Endothelial cell of umbilical vein (primary cell): ENCODE data around the gene ERAL1. TPM values are rescaled to one million over a fixed set of nuclear protein-coding genes. Genes with fewer than 3 reads are reported as not detected.
"Not testable (repeated sequence)": the region's sequence is repeated elsewhere in the genome, so short reads cannot be mapped to it uniquely, and the experiment has no call there.

Source experiments
- BruUV-seq: library from RNA; stranded (reverse); fragments of 400-500 nt; replicated peaks from 2 replicates; lab custom pipeline; 2021; lab: Mats Ljungman, UMichigan
- CTCF ChIA-PET: fragments of 300-600, 350-600 bp; sonication (Branson Sonifier 250); formaldehyde crosslinking; loops from one replicate; lab custom pipeline; 2021; ENCODE audit warnings: antibody characterized with exemption, inconsistent platforms; lab: Charles Lee
- POLR2A ChIA-PET: fragments of 300-600, 350-600 bp; sonication (Branson Sonifier 250); formaldehyde crosslinking; loops from one replicate; lab custom pipeline; 2021; ENCODE audit warnings: antibody characterized with exemption, inconsistent platforms; lab: Charles Lee
- DNase-seq: peaks from one replicate; pipeline ENCODE4 v3.0.0-alpha.2; 2011; ENCODE audit warnings: low read depth, low spot score
- FAIRE-seq: peaks from 2 replicates; lab custom pipeline; 2011; peaks lifted over from hg19 to GRCh38; lab: Jason Lieb, UNC
- H2AFZ ChIP-seq: 2 replicates; pipeline ENCODE4 v1.6.0; 2012; ENCODE audit warnings: low read depth, low read length, control low read depth, inconsistent platforms
- H3K27ac ChIP-seq: 2 replicates; pipeline ENCODE4 v1.5.1; 2011; ENCODE audit warnings: low read depth, mild to moderate bottlenecking, control low read depth, low read length, moderate library complexity; ENCODE audit not compliant: insufficient read depth
- H3K27me3 ChIP-seq, 2 experiments: 2 replicates each; pipeline versions ENCODE4 v1.6.0 to v1.6.1; 2011; ENCODE audit warnings: low read length in 2 of 2, mixed read lengths in 1 of 2; ENCODE audit not compliant: control insufficient read depth in 2 of 2, insufficient read depth in 2 of 2
- H3K36me3 ChIP-seq, 2 experiments: 2 replicates in 1 of 2; 3 replicates in 1 of 2; pipeline ENCODE4 v1.5.1; 2011; ENCODE audit warnings: low read length in 2 of 2, mild to moderate bottlenecking in 1 of 2, moderate library complexity in 1 of 2; ENCODE audit not compliant: control insufficient read depth in 2 of 2, insufficient read depth in 2 of 2; ENCODE audit errors: extremely low read depth in 1 of 2
- H3K4me1 ChIP-seq: 3 replicates; pipeline ENCODE4 v1.5.1; 2011; ENCODE audit warnings: mild to moderate bottlenecking, low read length; ENCODE audit not compliant: control insufficient read depth, insufficient read depth; ENCODE audit errors: extremely low read depth
- H3K4me2 ChIP-seq: 2 replicates; pipeline ENCODE4 v1.6.1; 2011; ENCODE audit warnings: low read length, control low read depth, mixed read lengths; ENCODE audit not compliant: insufficient read depth
- H3K4me3 ChIP-seq, 3 experiments: fragments of 200-600 bp in 1 of 3; sonication (generic), shearing (Covaris generic) in 1 of 3; replicated peaks in 1 of 3; 2 replicates each; pipeline ENCODE4 v1.5.1; 2011 to 2016; ENCODE audit warnings: control low read depth in 3 of 3, low read length in 3 of 3, mild to moderate bottlenecking in 2 of 3, inconsistent platforms in 1 of 3, low read depth in 1 of 3, moderate library complexity in 1 of 3; ENCODE audit not compliant: insufficient read depth in 1 of 3
- H3K79me2 ChIP-seq: 2 replicates; pipeline ENCODE4 v1.6.0; 2012; ENCODE audit warnings: low read length, inconsistent platforms; ENCODE audit not compliant: control insufficient read depth, insufficient read depth
- H3K9ac ChIP-seq: replicated peaks from 2 replicates; pipeline ENCODE3; 2011; ENCODE audit warnings: low read length, control low read depth; ENCODE audit not compliant: insufficient read depth; ENCODE audit errors: extremely low read depth
- H3K9me1 ChIP-seq: replicated peaks from 3 replicates; pipeline ENCODE4 v1.6.0; 2011; ENCODE audit warnings: mild to moderate bottlenecking, low read length; ENCODE audit not compliant: control insufficient read depth, insufficient read depth; ENCODE audit errors: extremely low read depth
- H3K9me3 ChIP-seq: replicated peaks from 2 replicates; pipeline ENCODE4 v1.5.1; 2012; ENCODE audit warnings: low read length, inconsistent platforms; ENCODE audit not compliant: control insufficient read depth, insufficient read depth
- H4K20me1 ChIP-seq: replicated peaks from 2 replicates; pipeline ENCODE3; 2011; ENCODE audit warnings: mild to moderate bottlenecking, low read length; ENCODE audit not compliant: control insufficient read depth, insufficient read depth; ENCODE audit errors: extremely low read depth
- MAX ChIP-seq: IDR thresholded peaks from 2 replicates; pipeline ENCODE4 v1.6.1; 2011; ENCODE audit not compliant: insufficient read depth, insufficient read length
- dilution Hi-C: fragments of 300-500 bp; cut with MboI; formaldehyde crosslinking; loops from one replicate; pipeline ENCODE4 v1.15.0; 2019; ENCODE audit warnings: low sequenced_read_pairs; ENCODE audit not compliant: extremely low pct_ligation_motif_present
- intact Hi-C: fragments of 100-400 bp; cut with micrococcal nuclease; formaldehyde crosslinking; loops from one replicate; pipeline ENCODE4 v1.10.0; 2022
- polyA plus RNA-seq, 4 experiments: library from polyadenylated mRNA; depleted of rRNA in 3 of 4; stranded (reverse) in 3 of 4; unstranded in 1 of 4; fragments of >200 nt; gene quantifications; 2 replicates each; pipeline versions ENCODE4 v1.2.1 to v1.2.3, GENCODE V29; 2011 to 2012; ENCODE audit warnings: missing spikeins in 1 of 4
- total RNA-seq: library from RNA; stranded (reverse); gene quantifications from 2 replicates; pipeline ENCODE4 v1.2.3, GENCODE V29; 2021

The ERAL1 gene
- total and polyA plus RNA-seq, 2 donors (not counting 3 experiments of a cell fraction or from before 2014, with no cell fraction given) = 58.0 to 86.6 TPM

DNA sequence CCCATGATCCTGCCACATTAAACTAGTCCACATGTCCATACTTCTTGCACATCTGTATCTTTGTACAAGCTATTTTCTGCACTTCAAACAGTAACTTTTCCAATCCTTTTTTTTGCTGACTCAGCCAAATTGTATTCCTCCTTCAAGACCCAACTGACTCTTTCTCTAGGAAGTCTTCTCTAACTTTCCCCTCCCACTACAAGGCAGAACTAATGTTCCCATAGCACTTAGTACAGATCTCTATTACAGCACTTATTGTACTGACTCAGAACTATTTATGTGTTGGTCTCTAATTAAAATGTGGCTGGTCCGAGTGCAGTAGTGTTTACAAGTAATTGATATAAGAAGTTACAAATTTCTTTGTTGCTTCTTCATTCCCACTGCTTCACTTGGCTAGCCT, 20.4 kb upstream of the ERAL1 start:
- peaks cover 3% of the 10 kb centered on the region for H4K20me1 ChIP-seq
- no peak overlapping the region for H3K4me2 ChIP-seq
- H3K4me1 ChIP-seq = peaks cover 4% of the 10 kb centered on the region
- ChIA-PET CTCF (interaction anchor here (0.6 kb wide), 1 partner anchor 269 kb away, joined by 4 read pairs; no protein-coding TSS in a partner anchor), POLR2A (no interaction called here)
- H3K4me3 ChIP-seq = no peak overlapping the region
- no peaks in the 10 kb centered on the region for H3K9me3 ChIP-seq
- BruUV-seq = no TSS peak
- no peak overlapping the region for H3K9ac ChIP-seq
- dilution Hi-C loops (no loop called here), intact Hi-C loops (no loop called here)
- FAIRE-seq = no peak
- no peak for DNase-seq
- no peak overlapping the region for H3K27ac ChIP-seq
- no peak for TF ChIP-seq MAX
- H3K79me2 ChIP-seq = peaks cover 62% of the 10 kb centered on the region
- no peaks in the 10 kb centered on the region for H3K27me3 ChIP-seq
- H2AFZ ChIP-seq = no peak overlapping the region
- no peaks in the 10 kb centered on the region for H3K36me3 ChIP-seq
- no peaks in the 10 kb centered on the region for H3K9me1 ChIP-seq

GRCh38 chr17:28836541-28836940, 18.3 kb upstream of the ERAL1 start:
- H3K4me2 ChIP-seq, H4K20me1 ChIP-seq, BruUV-seq, H3K9ac ChIP-seq, H3K4me3 ChIP-seq, H3K9me1 ChIP-seq, dilution Hi-C loops, H3K9me3 ChIP-seq, intact Hi-C loops, H3K27ac ChIP-seq, FAIRE-seq, H2AFZ ChIP-seq, H3K36me3 ChIP-seq, DNase-seq, POLR2A ChIA-PET, H3K27me3 ChIP-seq: not testable (repeated sequence)
- Histone ChIP-seq H3K79me2 (peaks cover 78% of the 10 kb centered on the region), H3K4me1 (peaks cover 14% of the 10 kb centered on the region)
- CTCF ChIA-PET = interaction anchor here (0.6 to 1.0 kb wide), 2 partner anchors 73 to 402 kb away, joined by 3 to 5 read pairs; no protein-coding TSS in a partner anchor
